GM21390 (cell line): ENCODE measurements around the gene ERGIC3.

ENCODE experiments used
- ATAC-seq: cut with Tn5 transposase; IDR thresholded peaks from one replicate; pipeline ENCODE4 v1.9.1; 2021; ENCODE audit not compliant: unreplicated experiment

The ERGIC3 gene

GRCh38 chr20:35560541-35560940, 18.7 kb downstream of the ERGIC3 start:
- no peak for ATAC-seq

- no peak for ATAC-seq
Measured at GRCh38 chr20:35561268-35561667, 19.4 kb downstream of the ERGIC3 start.

- no peak for ATAC-seq
Measured at GRCh38 chr20:35561671-35562070, 19.8 kb downstream of the ERGIC3 start.

GRCh38 chr20:35562541-35563110, 20.7 kb downstream of the ERGIC3 start:
- no peak for ATAC-seq

GRCh38 chr20:35563834-35564233, 22.0 kb downstream of the ERGIC3 start:
- no peak for ATAC-seq

GRCh38 chr20:35564905-35565304, 23.0 kb downstream of the ERGIC3 start:
- no peak for ATAC-seq

GRCh38 chr20:35568645-35569044, 26.8 kb downstream of the ERGIC3 start:
- no peak for ATAC-seq

GRCh38 chr20:35571555-35571954, 29.7 kb downstream of the ERGIC3 start:
- ATAC-seq, result no peak

GRCh38 chr20:35572838-35573237, 31.0 kb downstream of the ERGIC3 start:
- no peak for ATAC-seq

GRCh38 chr20:35575958-35576357, 34.1 kb downstream of the ERGIC3 start:
- ATAC-seq, result no peak

GRCh38 chr20:35576816-35577215, 34.9 kb downstream of the ERGIC3 start:
- no peak for ATAC-seq

- ATAC-seq, result no peak
Measured at GRCh38 chr20:35578469-35578868, 36.6 kb downstream of the ERGIC3 start.

- ATAC-seq, result no peak
Measured at GRCh38 chr20:35579196-35579595, 37.3 kb downstream of the ERGIC3 start.

GRCh38 chr20:35582131-35582530, 40.3 kb downstream of the ERGIC3 start:
- no peak for ATAC-seq

GRCh38 chr20:35582741-35583404, 41.0 kb downstream of the ERGIC3 start:
- no peak for ATAC-seq

GRCh38 chr20:35583636-35584560, 42.0 kb downstream of the ERGIC3 start:
- no peak for ATAC-seq

- no peak for ATAC-seq
Measured at GRCh38 chr20:35586751-35587425, 45.0 kb downstream of the ERGIC3 start.

GRCh38 chr20:35587436-35587835, 45.6 kb downstream of the ERGIC3 start:
- ATAC-seq, result no peak

GRCh38 chr20:35588397-35588796, 46.5 kb downstream of the ERGIC3 start:
- no peak for ATAC-seq

GRCh38 chr20:35592339-35592974, 50.6 kb downstream of the ERGIC3 start:
- ATAC-seq, result no peak

GRCh38 chr20:35595456-35595855, 53.6 kb downstream of the ERGIC3 start:
- ATAC-seq, result no peak
